Measurements from ENCODE around the gene USH1G.
A peak's percentile ranks its signal among the peaks of the same experiment; 100 is the strongest.
"Not testable (repeated sequence)": the region's sequence is repeated elsewhere in the genome, so short reads cannot be mapped to it uniquely, and the experiment has no call there.

Gene USH1G

DNA sequence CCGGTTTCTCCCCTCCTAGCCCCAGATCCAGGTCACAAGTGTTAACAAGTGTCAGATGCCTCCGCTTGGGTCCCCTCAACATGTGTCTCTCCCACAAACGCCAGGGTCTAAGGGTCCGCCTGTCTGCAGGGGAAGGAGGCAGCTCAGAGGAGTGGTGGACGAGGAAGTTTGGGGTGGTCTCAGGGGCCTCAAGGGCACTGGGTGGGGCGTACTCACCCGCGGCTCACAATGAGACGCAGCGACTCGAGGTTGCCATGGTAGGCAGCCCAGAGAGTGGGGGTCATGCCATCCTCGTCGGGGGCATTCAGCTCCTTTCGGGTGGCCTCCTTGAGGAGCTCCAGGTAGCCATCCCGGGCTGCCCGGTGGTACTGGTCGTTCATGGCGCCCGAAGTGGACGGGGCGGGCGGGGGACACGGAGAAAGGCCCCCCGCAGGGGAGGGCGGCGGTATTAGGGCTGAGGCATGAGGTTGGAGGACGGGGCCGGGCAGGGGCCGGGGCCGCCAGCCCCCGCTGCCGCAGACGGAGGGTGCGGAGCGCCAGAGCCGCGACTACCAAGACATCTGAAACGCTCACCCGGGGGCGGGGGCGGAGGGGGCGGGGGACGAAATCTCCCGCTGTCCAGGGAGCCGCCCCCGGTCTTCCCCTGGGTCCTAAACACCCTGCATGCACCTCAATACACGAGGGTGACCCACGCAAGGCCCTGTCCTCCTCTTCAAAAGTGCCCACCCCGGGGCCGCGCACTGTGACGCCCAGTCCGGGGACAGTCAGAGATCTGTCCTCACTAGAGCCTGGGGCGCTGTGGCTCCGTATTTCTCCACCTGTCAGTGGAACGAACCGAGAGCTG is at the start of gene USH1G:
TSS of gene USH1G (minus strand) at position 562 of the 844 bp plus-strand sequence. CDS start at position 380, 182 bp downstream.
- DNase-seq (ENCODE audit: low read depth), result no peak

DNA sequence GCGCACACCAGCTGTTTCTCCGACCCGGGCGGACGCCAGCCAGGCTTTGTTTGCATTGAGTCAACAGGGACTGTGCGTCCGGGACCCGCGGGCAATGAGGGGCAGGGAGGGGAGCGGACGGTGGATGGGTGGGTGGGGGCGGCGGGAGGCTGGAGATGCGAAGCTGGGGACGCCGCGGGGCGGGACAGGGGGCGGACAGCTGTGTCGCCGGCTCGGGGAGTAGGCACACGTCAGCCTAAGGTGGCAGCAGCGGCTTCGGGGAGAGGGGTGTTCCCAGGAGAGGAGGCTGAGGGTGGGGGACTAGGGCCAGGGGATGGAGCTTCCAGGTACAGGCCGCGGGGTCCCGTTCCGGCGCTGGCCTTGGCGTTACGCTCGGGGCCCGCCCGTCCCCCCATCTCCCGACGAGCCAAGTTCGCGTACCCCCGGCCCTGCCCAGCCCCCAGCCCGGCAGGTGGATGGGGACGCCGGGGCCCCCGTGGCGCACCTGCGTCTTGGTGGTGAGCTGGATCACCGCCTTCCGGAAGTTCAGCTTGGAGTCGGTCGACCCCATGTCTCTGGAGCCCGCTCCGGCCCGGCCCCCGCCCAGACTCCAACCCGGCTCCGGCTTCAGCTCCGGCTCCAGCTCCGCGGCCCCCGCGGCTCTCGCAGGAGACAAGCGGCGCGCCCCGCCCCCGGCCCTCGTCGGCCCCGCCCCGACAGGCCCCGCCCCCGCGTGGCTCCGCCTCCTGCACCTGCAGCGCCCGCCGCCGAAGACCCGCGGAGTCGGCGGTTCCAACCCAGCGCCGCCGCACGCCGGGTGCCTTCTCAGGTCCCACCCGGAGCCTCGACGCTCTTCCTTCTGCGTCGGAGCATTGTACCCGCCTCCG is 49.3 kb upstream of the USH1G start, which contains the start of gene HID1:
TSS of gene HID1 (minus strand) at position 653 of the 866 bp plus-strand sequence. CDS start at position 550, 103 bp downstream.
- DNase-seq (ENCODE audit: low read depth), result peak; percentile 47

DNA sequence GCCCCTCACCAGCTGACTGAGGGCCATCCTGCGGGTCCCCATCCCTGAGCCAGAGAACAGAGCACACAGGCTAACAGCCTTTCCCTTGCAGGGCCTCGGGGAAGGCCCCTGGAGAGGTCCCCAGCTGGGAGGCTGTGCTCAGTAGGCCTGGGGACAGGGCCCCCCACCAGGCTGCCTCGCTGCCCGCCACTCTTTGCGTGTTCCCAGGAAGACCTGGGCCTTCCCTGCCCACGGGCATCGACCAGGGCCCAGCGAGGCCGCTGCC is 48.7 kb upstream of the USH1G start:
- DNase-seq (ENCODE audit: low read depth), result no peak

DNA sequence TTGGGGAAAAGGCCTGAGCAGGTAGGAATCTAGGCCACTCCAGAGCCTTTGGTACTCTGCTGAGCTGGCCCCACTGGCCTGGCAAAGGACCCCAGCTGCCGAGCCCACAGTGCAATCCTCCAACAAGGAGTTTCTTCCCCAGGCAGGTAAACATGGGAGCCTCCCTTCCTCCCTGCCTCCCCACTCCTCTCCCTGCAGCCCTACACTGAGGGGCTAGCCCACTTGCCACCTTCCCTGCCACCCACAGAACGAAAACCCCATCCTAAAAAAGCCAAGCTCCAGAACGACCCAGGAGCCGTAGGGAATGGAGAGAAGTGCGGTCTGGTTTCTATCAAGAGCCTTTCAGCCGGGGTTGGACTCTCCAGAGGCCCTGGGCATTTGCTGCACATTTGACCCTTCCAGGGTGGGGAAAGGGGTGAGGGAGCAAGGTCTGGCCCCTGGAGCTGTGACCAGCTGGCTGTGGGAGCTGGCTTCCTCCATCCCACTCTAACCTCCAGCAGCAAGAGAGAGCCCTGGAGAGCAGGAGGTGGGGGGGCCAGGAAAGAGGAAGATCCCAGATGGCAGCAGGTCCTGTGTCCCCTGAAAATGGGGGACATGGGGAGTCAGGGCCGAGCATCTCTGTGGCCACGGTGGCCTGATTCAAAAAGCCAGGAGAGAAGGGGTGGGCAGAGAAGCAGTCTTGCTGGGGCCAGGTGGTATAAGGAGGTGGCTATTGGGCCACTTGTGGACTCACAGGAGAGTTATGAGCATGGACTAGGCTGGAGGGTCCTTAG is 48.2 kb upstream of the USH1G start:
- no peak for DNase-seq (ENCODE audit: low read depth)

DNA sequence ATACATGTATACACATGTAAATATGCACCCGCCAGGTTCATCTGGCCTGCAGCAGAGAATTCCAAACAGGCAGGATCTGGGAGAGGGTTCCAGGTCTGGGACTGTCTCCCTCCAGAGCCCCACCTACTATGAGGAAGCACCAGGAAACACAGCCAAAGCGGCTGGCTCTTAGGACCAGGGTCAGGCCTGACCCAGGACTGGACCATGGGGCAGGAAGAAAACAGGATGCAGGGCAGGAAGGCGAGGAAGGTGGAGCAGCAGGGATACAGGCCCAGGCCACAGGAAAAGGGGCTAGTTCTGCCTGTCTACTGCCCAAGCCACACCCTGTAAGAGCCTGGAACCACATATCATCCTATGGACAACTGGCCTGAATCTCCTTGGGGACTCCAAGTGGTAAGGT is 47.3 kb upstream of the USH1G start:
- no peak for DNase-seq (ENCODE audit: low read depth)

DNA sequence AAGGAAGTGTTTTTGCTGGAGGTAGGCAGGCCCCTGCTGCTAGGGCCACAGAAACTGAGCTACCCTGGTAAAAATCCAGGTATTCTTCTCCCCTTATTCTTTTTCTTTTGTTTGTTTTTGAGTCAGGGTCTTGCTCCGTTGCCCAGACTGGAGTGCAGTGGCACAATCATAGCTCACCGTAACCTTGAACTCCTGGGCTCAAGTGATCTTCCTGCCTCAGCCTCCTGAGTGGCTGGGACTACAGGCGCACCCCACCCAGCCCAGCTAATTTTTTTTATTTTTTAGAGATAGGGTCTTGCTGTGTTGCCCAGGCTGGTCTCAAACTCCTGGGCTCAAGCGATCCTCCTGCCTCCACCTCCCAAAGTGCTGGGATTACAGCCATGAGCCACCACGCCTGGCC is 46.4 kb upstream of the USH1G start:
- not testable (repeated sequence) for DNase-seq (ENCODE audit: low read depth)

DNA sequence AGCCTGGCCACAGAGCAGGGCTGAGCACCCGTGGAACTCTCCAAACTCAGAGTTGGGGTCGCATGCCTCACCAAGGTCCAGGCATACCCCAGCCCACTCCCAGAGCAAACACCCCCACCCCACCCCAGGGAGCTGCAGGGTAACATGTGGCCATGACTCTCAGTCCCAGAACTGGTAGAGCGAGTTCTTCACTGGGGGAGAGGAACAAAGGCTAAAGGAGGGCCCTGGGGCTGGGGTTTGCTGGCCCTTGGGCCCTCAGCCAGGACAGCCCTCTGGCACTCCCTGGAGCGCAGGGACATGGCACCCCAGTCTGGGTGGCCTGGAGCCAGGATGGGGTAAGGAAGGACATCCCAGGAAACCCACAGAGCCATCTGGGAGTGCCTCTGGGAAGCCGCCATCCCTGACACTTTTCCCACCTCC is 45.3 kb upstream of the USH1G start:
- no peak for DNase-seq (ENCODE audit: low read depth)

DNA sequence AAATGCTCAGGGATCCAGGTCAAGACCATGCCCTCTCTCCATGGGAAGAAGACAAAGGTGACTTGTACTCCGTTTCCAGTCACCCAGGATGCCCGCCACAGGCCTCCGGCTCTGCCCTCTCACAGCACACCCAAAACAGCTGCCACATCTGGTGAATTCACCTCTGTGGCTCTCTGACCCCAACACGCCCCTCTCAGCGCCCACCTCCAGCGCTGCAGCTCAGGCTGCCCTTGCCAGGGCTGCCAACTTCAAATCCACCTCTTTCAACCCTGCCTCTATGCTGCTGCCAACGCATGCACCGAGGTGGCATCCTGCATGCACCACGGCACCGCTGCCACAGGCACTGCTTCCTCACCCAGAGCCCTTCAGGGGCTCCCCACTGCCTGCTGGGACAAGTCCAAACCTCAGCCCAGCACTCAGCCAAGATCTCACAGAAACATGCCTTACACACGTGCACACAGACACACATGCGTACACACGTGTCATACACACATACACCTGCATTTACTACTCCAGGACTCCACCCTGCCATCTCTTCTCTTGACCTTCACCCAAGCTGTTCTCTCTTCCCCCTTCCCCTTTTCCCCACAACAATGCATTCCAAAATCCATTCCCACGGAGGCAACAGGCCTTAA is 42.0 kb upstream of the USH1G start:
- DNase-seq (ENCODE audit: low read depth), result no peak

DNA sequence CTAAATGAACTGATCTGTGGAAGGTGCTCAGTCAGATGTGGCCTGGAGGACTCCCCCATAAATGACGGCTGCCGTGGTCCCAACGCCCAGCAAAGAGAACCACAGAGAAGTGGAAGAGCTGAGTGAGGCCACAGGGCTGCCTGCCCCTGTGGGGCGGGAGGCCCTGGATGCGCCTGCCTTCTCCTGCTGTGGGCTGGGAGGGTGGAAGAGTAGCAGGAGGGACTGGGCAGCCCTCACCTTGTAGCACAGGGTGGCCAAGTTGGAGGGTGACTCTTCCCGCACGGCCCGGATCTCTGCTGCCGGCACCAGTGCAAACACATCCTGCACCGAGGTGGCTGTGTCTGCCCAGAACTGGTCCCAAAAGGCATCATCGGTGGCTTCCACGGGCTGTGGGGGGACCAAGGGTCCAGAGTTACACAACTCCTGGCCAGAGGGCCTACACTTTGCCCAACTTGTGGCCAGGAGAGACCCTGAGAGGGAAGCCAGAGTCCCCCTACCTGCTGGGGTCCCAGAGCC is 41.2 kb upstream of the USH1G start:
- DNase-seq (ENCODE audit: low read depth), result no peak

DNA sequence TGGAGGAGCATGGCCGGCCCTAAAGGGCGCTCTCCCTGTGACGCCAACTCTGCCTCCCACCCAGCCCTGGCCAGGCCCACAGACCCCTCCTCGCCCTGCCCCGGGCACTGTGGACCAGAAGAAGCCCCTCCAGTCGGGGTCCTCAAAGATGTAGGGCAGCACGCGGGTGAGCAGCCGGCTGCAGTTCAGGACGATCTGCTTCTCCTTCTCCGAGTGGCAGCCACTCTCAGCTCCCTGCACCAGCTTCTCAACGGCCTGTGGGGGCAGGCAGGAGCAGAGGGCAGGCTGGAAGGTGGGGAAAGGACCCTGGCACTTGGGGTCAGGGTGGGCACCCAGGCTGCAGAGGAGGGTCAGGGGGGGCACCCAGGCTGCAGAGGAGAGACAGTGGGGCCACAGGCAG is 40.6 kb upstream of the USH1G start:
- DNase-seq (ENCODE audit: low read depth), result no peak

DNA sequence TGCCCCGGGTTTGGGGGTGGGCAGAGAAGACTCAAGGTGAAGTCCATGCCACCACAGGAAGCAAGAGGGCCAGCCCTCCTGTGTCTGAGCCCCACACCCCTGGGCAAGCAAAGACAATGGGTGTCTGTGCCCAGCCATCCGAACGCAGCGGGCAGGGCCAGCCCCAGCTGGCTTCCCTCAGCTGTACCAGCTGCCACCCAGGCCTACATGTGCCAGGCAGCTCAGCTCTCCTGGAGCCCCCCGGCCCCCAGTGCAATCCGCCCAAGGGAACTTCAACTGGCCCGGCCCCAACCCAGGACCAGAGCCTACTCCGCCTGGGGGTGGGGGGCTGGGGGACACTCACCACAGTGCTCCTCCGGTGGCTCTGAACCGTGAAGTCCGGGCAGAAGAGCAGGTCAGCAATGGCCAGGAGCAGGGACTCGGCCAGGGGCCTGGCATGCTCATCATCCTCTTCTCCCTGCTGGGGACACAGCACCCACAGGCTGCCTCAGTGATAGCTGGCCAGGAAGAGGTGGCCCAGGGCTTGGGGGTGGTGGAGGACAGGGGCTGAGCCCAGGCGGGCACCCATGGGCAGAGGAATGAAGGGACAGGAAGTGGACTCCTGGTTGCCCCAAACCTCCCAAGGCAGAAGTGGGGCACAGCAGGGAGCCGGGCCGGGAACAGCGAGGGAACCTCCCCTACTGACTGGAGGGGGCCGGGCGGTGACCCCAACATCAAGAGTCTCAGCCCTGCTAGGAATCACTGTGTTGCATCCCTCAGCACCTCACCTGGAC is 39.8 kb upstream of the USH1G start:
- DNase-seq (ENCODE audit: low read depth), result no peak

DNA sequence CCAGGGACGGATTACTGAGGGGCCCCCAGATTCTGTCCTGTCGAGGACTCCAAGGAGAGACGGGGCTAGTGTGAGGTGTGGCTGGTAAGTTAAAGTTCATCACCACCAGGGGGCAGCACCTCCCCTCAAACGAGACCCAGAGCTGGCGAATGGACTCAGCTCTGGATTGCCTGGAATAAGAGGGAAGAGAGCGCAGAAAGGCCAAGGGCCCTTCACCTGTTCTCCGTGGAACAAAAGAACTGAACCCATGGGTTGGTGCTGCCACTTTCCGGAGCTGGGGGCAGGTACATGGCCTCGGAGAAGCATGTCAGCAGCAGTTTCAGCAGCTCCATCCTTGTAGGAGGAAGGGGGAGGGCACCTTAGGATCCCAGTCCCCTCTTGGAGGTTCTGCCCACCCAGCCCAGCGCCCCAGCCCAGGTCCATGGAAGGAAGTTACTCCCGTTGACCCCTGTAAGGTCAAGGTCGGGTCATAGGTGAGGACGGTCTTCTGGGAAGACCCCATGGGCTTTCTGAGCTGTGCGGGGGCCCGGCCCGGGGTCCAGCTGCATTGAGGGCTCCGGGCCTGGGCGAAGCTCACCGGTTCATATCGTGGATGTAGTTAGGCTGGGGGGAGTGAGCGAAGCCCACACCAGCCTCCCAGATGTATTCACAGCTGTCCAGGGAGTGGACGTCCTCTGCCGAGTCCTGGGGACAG is 38.7 kb upstream of the USH1G start:
- peak; percentile 92 for DNase-seq (ENCODE audit: low read depth)

DNA sequence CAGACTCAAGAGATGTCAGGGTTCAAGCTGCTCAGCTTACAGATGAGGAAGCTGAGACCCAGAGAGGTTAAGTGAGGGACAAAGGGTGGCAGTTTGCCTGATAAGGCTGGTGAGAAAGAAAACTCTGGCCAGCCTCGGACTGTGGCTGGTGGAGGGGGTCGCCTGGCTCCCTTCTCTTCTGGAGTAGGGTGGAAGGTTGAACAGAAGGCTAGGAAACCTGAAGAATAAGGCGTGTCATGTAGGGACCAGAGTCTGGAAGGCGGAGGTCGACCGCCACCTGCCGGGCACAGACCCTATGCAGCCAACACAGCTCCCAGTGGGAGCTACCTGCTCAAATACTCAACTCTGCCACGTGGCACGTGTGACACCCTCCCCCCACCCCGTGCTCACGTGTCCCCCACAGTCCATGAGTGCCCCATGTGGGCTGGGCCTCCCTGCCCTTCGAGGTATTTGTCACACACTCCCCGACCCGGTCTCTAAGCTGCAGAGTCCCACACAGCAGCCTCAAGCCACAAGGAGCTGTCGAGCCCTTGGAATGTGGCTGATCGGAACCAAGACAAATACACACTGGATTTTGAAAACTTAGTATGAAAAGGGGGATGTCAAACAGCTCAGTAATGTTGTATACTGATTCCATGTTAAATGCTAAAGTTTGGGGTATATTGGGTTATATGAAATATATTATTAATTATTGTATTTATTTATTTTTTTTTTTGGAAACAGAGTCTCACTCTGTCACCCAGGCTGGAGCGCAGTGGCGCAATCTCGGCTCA is 37.7 kb upstream of the USH1G start:
- peak; percentile 57 for DNase-seq (ENCODE audit: low read depth)

DNA sequence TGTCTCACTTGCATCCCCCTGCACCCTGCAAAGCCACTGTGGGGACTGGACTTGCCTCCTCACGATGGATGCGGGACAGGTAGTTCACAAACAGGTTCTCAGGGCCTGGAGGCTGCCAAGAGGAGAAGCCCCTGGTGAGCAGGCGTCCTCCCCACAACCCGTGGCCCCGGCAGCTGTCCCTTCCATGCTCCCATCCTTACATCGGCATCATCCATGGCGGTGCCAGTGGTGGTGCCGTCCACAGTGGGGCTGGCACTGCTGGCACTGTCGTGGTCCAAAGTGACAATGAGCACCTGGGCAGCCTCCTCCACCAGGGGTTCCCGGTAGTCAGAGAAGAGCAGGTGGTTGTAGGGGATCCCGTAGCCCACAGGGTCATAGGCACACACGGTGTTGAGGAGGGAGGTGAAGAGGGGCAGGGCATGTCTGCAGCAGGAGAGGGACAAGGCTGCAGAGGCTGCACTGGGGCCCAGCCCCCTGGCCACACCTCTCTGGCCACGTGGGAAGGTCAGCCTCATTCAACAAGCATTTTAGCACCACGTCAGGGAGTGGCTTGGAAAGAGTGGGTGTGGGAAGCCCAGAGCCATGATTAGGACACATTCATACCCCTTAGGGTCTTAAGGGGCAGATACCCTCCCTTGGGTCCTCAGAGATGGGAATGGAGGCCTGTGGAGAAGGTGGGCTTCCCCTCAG is 36.9 kb upstream of the USH1G start:
- DNase-seq (ENCODE audit: low read depth), result peak; percentile 57

DNA sequence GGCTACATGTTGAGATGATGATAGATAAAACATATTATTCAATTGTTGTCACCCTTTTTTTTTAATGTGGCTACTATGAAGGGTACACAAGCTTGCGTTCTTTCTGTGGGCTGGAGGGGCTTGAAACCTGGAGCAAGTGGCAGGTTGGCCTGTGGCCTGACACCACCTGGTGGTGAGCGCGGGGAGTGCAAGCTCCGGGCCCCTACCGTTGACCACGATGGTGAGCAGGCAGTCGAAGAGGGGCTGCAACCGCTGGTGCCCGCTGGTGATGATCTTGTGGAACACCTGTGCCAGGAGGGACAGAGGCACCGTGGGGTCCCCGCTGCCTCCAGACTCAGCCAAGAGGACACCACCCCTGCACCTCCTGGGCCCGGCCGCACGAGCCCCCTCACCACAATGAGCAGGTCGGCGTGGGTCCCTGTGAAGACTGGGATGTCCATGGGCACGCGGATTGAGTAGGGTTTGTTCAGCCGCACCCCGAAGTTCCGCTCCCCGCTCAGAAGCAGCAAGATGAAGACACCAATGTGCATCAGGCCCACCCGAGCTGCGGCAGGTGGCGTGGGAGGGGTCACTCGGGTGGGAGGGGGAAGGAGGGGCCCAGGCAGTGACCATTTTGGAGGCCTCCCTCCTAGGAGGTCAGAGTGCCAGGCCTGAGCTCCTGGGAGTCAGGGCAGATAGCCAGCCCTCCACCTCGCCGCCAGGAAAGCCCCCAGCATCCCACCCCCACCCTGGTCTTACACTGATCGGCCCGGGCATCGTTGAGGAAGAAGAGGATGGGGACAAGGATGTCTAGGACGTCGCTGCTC is 35.1 kb upstream of the USH1G start:
- peak; percentile 69 for DNase-seq (ENCODE audit: low read depth)

DNA sequence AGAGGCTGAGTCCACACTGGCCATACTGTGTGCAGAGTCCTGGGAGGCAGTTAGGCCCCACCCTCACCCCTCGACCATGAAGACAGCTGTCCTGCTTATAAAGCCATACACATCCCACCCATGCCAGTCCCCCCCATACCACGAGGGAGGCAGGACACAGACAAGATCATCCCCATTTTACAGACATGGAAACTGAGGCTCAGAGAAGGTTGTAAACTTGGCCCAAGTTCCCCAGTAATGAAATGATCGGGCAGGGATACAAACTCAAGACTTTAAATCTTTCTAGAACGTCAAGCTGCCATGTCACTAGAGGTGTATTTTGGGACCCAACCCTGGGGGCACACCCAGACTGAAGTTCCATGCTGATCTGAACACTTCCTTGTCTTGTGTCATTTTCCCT is 33.0 kb upstream of the USH1G start:
- no peak for DNase-seq (ENCODE audit: low read depth)

DNA sequence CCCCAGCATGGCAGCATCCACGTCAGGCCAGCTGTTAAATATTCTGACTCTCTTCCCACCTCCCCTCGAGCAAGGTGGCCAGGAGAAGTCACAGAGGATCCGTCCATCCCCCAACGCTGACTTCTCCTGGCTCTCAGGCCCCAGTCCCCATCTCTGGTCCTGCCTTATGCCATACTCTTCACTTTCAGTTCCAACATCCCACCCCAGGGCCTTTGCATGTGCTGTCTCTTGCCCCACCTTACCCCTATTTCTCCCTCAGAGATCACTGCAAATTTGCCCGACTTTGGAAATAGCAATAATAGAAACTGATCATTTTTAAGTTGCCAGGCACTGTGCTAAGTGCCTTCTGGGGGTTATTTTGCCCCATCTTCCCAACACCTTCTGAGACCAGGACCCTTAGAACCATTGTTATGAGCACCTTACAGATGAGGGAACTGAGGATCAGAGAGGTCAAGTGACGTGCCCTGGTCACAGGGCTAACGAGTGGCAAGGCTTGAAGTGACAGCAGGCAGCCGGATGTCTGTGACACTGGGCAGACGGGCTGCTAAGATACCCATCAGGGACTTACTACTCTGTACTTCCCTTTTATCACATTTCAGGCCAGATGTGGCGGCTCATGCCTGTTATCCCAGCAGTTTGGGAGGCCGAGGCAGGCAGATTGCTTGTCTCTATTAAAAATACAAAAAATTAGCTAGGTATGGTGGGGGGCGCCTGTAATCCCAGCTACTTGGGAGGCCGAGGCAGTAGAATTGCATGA is 31.8 kb upstream of the USH1G start:
- no peak for DNase-seq (ENCODE audit: low read depth)

Measured in ELR (cell line).